ENCODE measurements around the gene COL7A1. TPM values are rescaled to one million over a fixed set of nuclear protein-coding genes. Genes with fewer than 3 reads are reported as not detected.

Gene COL7A1
- total and polyA plus RNA-seq, 2 of the 13 experiments (the other 11 are each of a cell fraction or from before 2014, with no cell fraction given): 2.7 to 11.7 TPM

DNA sequence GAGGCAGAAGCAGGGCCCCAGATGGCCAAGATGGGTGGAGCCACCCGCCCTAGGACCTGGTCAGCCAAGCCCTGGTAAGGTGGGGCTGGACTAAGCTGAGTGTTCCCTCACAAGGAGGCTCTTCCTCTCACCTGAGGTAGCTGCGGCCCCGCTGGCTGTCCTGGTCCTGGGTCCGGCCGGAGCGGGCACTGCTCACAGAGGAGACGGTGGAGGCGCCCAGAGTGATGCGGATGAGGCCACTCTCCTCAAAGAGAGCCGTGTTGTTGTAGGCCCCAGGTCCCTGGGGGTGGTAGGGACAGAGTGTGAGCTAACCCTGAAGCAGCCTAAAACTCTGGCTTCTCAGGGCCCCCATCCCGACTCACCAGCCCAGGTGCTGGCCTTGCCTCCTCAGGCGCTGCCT lies 47.5 kb upstream of the COL7A1 start:
- Histone ChIP-seq H2AFZ (ENCODE audit: low read length) (no peak overlapping the region), H3K27ac (ENCODE audit: extremely low read length, insufficient read depth, low read length) (no peak overlapping the region), H3K4me2 (ENCODE audit: low read depth, low read length) (no peak overlapping the region), H3K9ac (ENCODE audit: insufficient read depth, low read depth, low read length) (no peak overlapping the region), H3K79me2 (ENCODE audit: insufficient read depth, low read length) (no peaks in the 10 kb centered on the region), H3K27me3 (ENCODE audit: control insufficient read depth in 1 of 2, insufficient read depth in 2 of 2, low read length in 2 of 2) (no peaks in the 10 kb centered on the region), H4K20me1 (ENCODE audit: insufficient read depth, low read length) (no peaks in the 10 kb centered on the region), H3K9me3 (ENCODE audit: low read length) (no peaks in the 10 kb centered on the region), H3K4me3 (replicated peaks in 1 of 3; ENCODE audit: insufficient read depth in 1 of 3, low read depth in 2 of 3, low read length in 3 of 3) (no peak overlapping the region), H3K4me1 (ENCODE audit: insufficient read depth, low read length) (peaks cover 10% of the 10 kb centered on the region), H3K36me3 (replicated peaks in 1 of 2; ENCODE audit: control insufficient read depth in 1 of 2, insufficient read depth in 2 of 2, low read length in 2 of 2) (peaks cover 1 to 2% of the 10 kb centered on the region in 2 experiments; a peak in 2 of 5 replicates)
- intact Hi-C loops (cut with micrococcal nuclease; ENCODE audit: unreplicated experiment) (no loop called here), in situ Hi-C loops (cut with HindIII; ENCODE audit: extremely low pct_ligation_motif_present, low pct_unique_long_range_greater_than_20kb) (no loop called here)
- BruUV-seq (replicated peaks): no TSS peak
- TF ChIP-seq NCOA5 (CRISPR knock-in tag; IDR thresholded peaks at IDR 0.05): no peak
- no peak for TF ChIP-seq SKI (IDR thresholded peaks at IDR 0.05; ENCODE audit: partially characterized antibody)
- TF ChIP-seq ZNF776 (CRISPR knock-in tag; IDR thresholded peaks at IDR 0.05): no peak
- TF ChIP-seq ZNF644 (CRISPR knock-in tag; IDR thresholded peaks at IDR 0.05; ENCODE audit: low read depth): no peak
- no peak for TF ChIP-seq JUN (CRISPR knock-in tag; IDR thresholded peaks at IDR 0.05)
- TF ChIP-seq ZNF484 (CRISPR knock-in tag; IDR thresholded peaks at IDR 0.05; ENCODE audit: borderline replicate concordance, low read depth): no peak
- no peak for TF ChIP-seq KDM1A (CRISPR knock-in tag; IDR thresholded peaks at IDR 0.05)
- TF ChIP-seq ZNF746 (CRISPR knock-in tag; IDR thresholded peaks at IDR 0.05): no peak
- no peak for TF ChIP-seq ZIK1 (CRISPR knock-in tag; IDR thresholded peaks at IDR 0.05; ENCODE audit: borderline replicate concordance, low read depth)
- TF ChIP-seq ZNF75D (CRISPR knock-in tag; IDR thresholded peaks at IDR 0.05; ENCODE audit: borderline replicate concordance): no peak
- TF ChIP-seq ZNF589 (CRISPR knock-in tag; conservative IDR thresholded peaks at IDR 0.05): no peak
- WGBS (ENCODE audit: low lambda C conversion rate): 86% methylated on average over 9 of the region's 12 CpGs
- ATAC-seq (no peak), FAIRE-seq (no peak), DNase-seq (ENCODE audit: low spot score) (no peak)
- ChIA-PET CTCF (ENCODE audit: low intra/inter-chr PET ratio, low total read pairs) (no interaction called here), POLR2A (no interaction called here)

DNA sequence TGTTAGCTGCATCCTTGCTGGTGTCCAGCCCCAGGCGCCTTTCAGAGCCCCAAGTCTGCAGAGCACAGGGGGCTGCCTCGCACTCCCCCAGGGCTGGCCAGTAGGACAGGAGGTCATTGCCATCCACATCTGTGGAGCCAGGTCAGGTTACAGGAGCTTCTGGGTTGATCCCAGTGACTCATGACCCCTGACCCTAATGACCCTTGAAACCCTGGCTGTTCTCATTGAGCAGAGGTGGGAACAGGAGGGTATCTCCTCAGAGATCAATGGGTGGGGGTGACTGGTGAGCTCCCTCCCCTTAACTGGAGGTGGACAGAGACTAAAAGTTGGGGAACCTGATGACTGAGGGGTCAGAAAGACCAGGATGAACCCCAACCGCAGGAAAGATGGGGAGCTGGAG lies 46.3 kb upstream of the COL7A1 start:
- H3K27me3 ChIP-seq (ENCODE audit: control insufficient read depth in 1 of 2, insufficient read depth in 2 of 2, low read length in 2 of 2): no peaks in the 10 kb centered on the region
- no peak overlapping the region for H3K4me2 ChIP-seq (ENCODE audit: low read depth, low read length)
- CTCF ChIA-PET (ENCODE audit: low intra/inter-chr PET ratio, low total read pairs): no interaction called here
- H3K9ac ChIP-seq (ENCODE audit: insufficient read depth, low read depth, low read length): no peak overlapping the region
- POLR2A ChIA-PET: interaction anchor here (0.7 kb wide), 1 partner anchor 17 kb away, joined by 3 read pairs; no protein-coding TSS in a partner anchor
- 94% methylated on average over 1 of the region's 3 CpGs for WGBS (ENCODE audit: low lambda C conversion rate)
- ATAC-seq: no peak
- FAIRE-seq: no peak
- intact Hi-C loops (cut with micrococcal nuclease; ENCODE audit: unreplicated experiment): no loop called here
- H3K9me3 ChIP-seq (ENCODE audit: low read length): no peaks in the 10 kb centered on the region
- peaks cover 4% of the 10 kb centered on the region for H3K79me2 ChIP-seq (ENCODE audit: insufficient read depth, low read length)
- H3K4me1 ChIP-seq (ENCODE audit: insufficient read depth, low read length): peaks cover 23% of the 10 kb centered on the region
- TF ChIP-seq NR2C2 (CRISPR knock-in tag; IDR thresholded peaks at IDR 0.05; ENCODE audit: borderline replicate concordance) (peak; percentile 67), NR2F6 (IDR thresholded peaks at IDR 0.05) (peak; percentile 45; the same call in 1 of the 2 replicates), NR2F6 (CRISPR knock-in tag; IDR thresholded peaks at IDR 0.05) (no peak), NR2F1 (CRISPR knock-in tag; IDR thresholded peaks at IDR 0.05) (peak in 1 of 2 experiments; percentile 37; a peak in 1 of 4 replicates), ARNT (IDR thresholded peaks at IDR 0.05) (no peak), ZNF629 (CRISPR knock-in tag; conservative IDR thresholded peaks at IDR 0.05) (no peak)
- no peak overlapping the region for H3K4me3 ChIP-seq (replicated peaks in 1 of 3; ENCODE audit: insufficient read depth in 1 of 3, low read depth in 2 of 3, low read length in 3 of 3)
- no peak for DNase-seq (ENCODE audit: low spot score)
- peaks cover 1 to 2% of the 10 kb centered on the region in 2 experiments; a peak in 2 of 5 replicates for H3K36me3 ChIP-seq (replicated peaks in 1 of 2; ENCODE audit: control insufficient read depth in 1 of 2, insufficient read depth in 2 of 2, low read length in 2 of 2)
- H2AFZ ChIP-seq (ENCODE audit: low read length): no peak overlapping the region
- H4K20me1 ChIP-seq (ENCODE audit: insufficient read depth, low read length): no peaks in the 10 kb centered on the region
- no peak overlapping the region for H3K27ac ChIP-seq (ENCODE audit: extremely low read length, insufficient read depth, low read length)
- BruUV-seq (replicated peaks): no TSS peak
- in situ Hi-C loops (cut with HindIII; ENCODE audit: extremely low pct_ligation_motif_present, low pct_unique_long_range_greater_than_20kb): no loop called here

Data from HepG2 (cell line).